K562 (cell line): Measurements from ENCODE around the gene SOCS7. TPM values are rescaled to one million over a fixed set of nuclear protein-coding genes. Genes with fewer than 3 reads are reported as not detected.

Experiments
- ATAC-seq: fragments of 200-7000 bp; cut with Tn5 transposase; 3 replicates; pipeline ENCODE4 v1.9.1; 2020; ENCODE audit warnings: moderate library complexity
- BruUV-seq: library from RNA; stranded (reverse); fragments of 400-500 nt; replicated peaks from 2 replicates; lab custom pipeline; 2021; lab: Mats Ljungman, UMichigan
- CTCF ChIA-PET: fragments of 300-600 bp; formaldehyde crosslinking; extraction: SDS; loops from one replicate; lab custom pipeline; 2021; ENCODE audit warnings: low intra/inter-chr PET ratio; lab: Yijun Ruan, JAX
- POLR2A ChIA-PET: fragments of 300-600, 350-650 bp; sonication (Branson Sonifier 250); formaldehyde crosslinking; extraction: SDS; loops from one replicate; lab custom pipeline; 2021; ENCODE audit warnings: antibody characterized with exemption, inconsistent platforms; lab: Yijun Ruan, JAX
- DNase-seq, 4 experiments: peaks; one replicate each; pipeline versions ENCODE4 v3.0.0 to v3.0.0-alpha.2; 2011 to 2018; ENCODE audit warnings: low spot score in 3 of 4, mixed read lengths in 3 of 4; ENCODE audit errors: extremely low read depth in 1 of 4
- FAIRE-seq: peaks from 2 replicates; lab custom pipeline; 2011; peaks lifted over from hg19 to GRCh38; lab: Jason Lieb, UNC
- H2AFZ ChIP-seq: 2 replicates; pipeline ENCODE4 v1.6.0; 2011; ENCODE audit warnings: low read depth, low read length, control low read depth, inconsistent platforms
- H3K27ac ChIP-seq: fragments of 200-600 bp; 3 replicates; pipeline ENCODE4 v1.8.0; 2011; ENCODE audit warnings: low read depth, mild to moderate bottlenecking, control low read depth, inconsistent platforms, low read length, moderate library complexity, mixed read lengths; ENCODE audit errors: extremely low read depth
- H3K27me3 ChIP-seq, 2 experiments: fragments of 300-600 bp in 1 of 2; 2 replicates in 1 of 2; 3 replicates in 1 of 2; pipeline versions ENCODE4 v1.6.0 to v1.8.0; 2011; ENCODE audit warnings: inconsistent platforms in 2 of 2, low read length in 2 of 2, mild to moderate bottlenecking in 1 of 2, mixed read lengths in 1 of 2, moderate library complexity in 1 of 2; ENCODE audit not compliant: control insufficient read depth in 2 of 2, insufficient read depth in 2 of 2
- H3K36me3 ChIP-seq: fragments of 300-600 bp; 3 replicates; pipeline ENCODE4 v1.8.0; 2011; ENCODE audit warnings: mild to moderate bottlenecking, low read length, inconsistent platforms; ENCODE audit not compliant: control insufficient read depth, insufficient read depth
- H3K4me1 ChIP-seq, 2 experiments: fragments of 200-600 bp in 1 of 2; replicated peaks in 1 of 2; 2 replicates in 1 of 2; 3 replicates in 1 of 2; pipeline versions ENCODE4 v1.5.1 to v1.8.0; 2011; ENCODE audit warnings: inconsistent platforms in 2 of 2, low read length in 2 of 2, mild to moderate bottlenecking in 1 of 2, mixed read lengths in 1 of 2, moderate library complexity in 1 of 2; ENCODE audit not compliant: control insufficient read depth in 2 of 2, insufficient read depth in 2 of 2
- H3K4me2 ChIP-seq: 2 replicates; pipeline ENCODE4 v1.6.1; 2011; ENCODE audit warnings: low read length, control low read depth, inconsistent platforms, mixed read lengths; ENCODE audit not compliant: insufficient read depth
- H3K4me3 ChIP-seq: fragments of 200-600 bp; sonication (generic), shearing (Covaris generic); 2 replicates; pipeline ENCODE4 v1.5.1; 2016; ENCODE audit warnings: control low read depth, inconsistent platforms
- H3K79me2 ChIP-seq: fragments of 200-600 bp; 3 replicates; pipeline ENCODE4 v1.8.0; 2011; ENCODE audit warnings: low read length, inconsistent platforms; ENCODE audit not compliant: control insufficient read depth, insufficient read depth
- H3K9ac ChIP-seq, 2 experiments: 2 replicates each; pipeline versions ENCODE4 v1.6.0 to v1.6.1; 2011; ENCODE audit warnings: low read depth in 2 of 2, low read length in 2 of 2, control low read depth in 1 of 2, inconsistent platforms in 1 of 2, mild to moderate bottlenecking in 1 of 2, mixed read lengths in 1 of 2; ENCODE audit not compliant: insufficient read depth in 1 of 2
- H3K9me1 ChIP-seq: one replicate; pipeline ENCODE4 v1.6.0; 2011; ENCODE audit warnings: inconsistent platforms, mild to moderate bottlenecking, low read length, moderate library complexity; ENCODE audit not compliant: control insufficient read depth, insufficient read depth
- H3K9me3 ChIP-seq: replicated peaks from 2 replicates; pipeline ENCODE4 v1.5.1; 2011; ENCODE audit warnings: low read depth, low read length, inconsistent platforms; ENCODE audit not compliant: control insufficient read depth, insufficient read depth
- H4K20me1 ChIP-seq: replicated peaks from 2 replicates; pipeline ENCODE4 v1.6.1; 2011; ENCODE audit warnings: low read length, inconsistent platforms, mixed read lengths; ENCODE audit not compliant: control insufficient read depth, insufficient read depth
- CBX8 ChIP-seq: fragments of 200-600 bp; sonication (generic); IDR thresholded peaks from 2 replicates; pipeline ENCODE4 v1.6.1; 2012; ENCODE audit warnings: borderline replicate concordance, mixed run types, low read depth, mild to moderate bottlenecking, moderate library complexity, mixed read lengths, low read length, control low read depth, inconsistent platforms; ENCODE audit not compliant: poor library complexity, severe bottlenecking; ENCODE audit errors: extremely low read depth
- DNMT1 ChIP-seq: fragments of 450-650 bp; IDR thresholded peaks from 2 replicates; pipeline ENCODE4 v1.6.1; 2016; ENCODE audit warnings: antibody characterized with exemption, mild to moderate bottlenecking
- HMG20A ChIP-seq: fragments of 450-650 bp; formaldehyde crosslinking; conservative IDR thresholded peaks from 2 replicates; pipeline ENCODE4 v1.4.0; 2020; ENCODE audit warnings: mild to moderate bottlenecking, mixed read lengths
- IRF2 ChIP-seq: sonication (generic); formaldehyde crosslinking; IDR thresholded peaks from 2 replicates; pipeline ENCODE4 v1.8.1; 2022; ENCODE audit warnings: mild to moderate bottlenecking, missing genetic modification reagents
- MTA2 ChIP-seq: fragments of 450-650 bp; IDR thresholded peaks from 2 replicates; pipeline ENCODE4 v1.6.1; 2016; ENCODE audit warnings: low read depth
- RCOR1 ChIP-seq, 2 experiments: IDR thresholded peaks; 2 replicates each; pipeline ENCODE4 v1.6.1; 2012; ENCODE audit warnings: low read depth in 2 of 2, low read length in 2 of 2, borderline replicate concordance in 1 of 2, improper control_type of control experiment in 1 of 2
- STAT5A ChIP-seq: IDR thresholded peaks from 2 replicates; pipeline ENCODE4 v1.6.1; 2012; ENCODE audit warnings: low read length, inconsistent platforms, borderline replicate concordance
- ZBTB9 ChIP-seq: fragments of 450-650 bp; formaldehyde crosslinking; IDR thresholded peaks from 2 replicates; pipeline ENCODE4 v1.4.0; 2020; ENCODE audit warnings: mild to moderate bottlenecking, moderate library complexity
- ZNF3 ChIP-seq: fragments of 250-450 bp; sonication (Bioruptor Pico); IDR thresholded peaks from 2 replicates; pipeline ENCODE4 v1.5.0; 2021; ENCODE audit warnings: mild to moderate bottlenecking, moderate library complexity
- WGBS: fragments of 100-300 bp; shearing (Covaris generic); methylation state at CpG from one replicate; pipeline ENCODE4 v1.1.6; 2016; ENCODE audit warnings: low coverage, mixed read lengths; ENCODE audit not compliant: insufficient coverage; ENCODE audit errors: missing lambda C conversion rate; 5-methylcytosine and 5-hydroxymethylcytosine counted together
- in situ Hi-C: fragments of 300-500 bp; cut with MboI; formaldehyde crosslinking; loops from 4 replicates; pipeline ENCODE4 v1.15.0; 2018; ENCODE audit warnings: inconsistent platforms, mixed read lengths
- intact Hi-C: fragments of 100-400 bp; cut with micrococcal nuclease; formaldehyde crosslinking; loops from 2 replicates; pipeline ENCODE4 v1.14.2; 2022
- polyA plus RNA-seq, 8 experiments: library from polyadenylated mRNA; depleted of rRNA in 4 of 8; stranded (reverse) in 5 of 8; unstranded in 3 of 8; fragments of >200 nt; fragmentation: Nextera tagmentation in 2 of 8; fragmentation: Illumina TruSeq in 1 of 8; extraction: Ambion mirVana in 2 of 8; extraction: Trizol in 1 of 8; gene quantifications; 2 replicates each; pipeline versions ENCODE4 v1.2.1 to v1.2.3, GENCODE V29; 2011 to 2014; ENCODE audit warnings: inconsistent platforms in 1 of 8, missing spikeins in 1 of 8
- total RNA-seq, 7 experiments: library from RNA; depleted of rRNA in 6 of 7; stranded (reverse); fragments of >200 nt in 6 of 7; fragmentation: Illumina TruSeq in 2 of 7; extraction: Trizol in 2 of 7; gene quantifications; 2 replicates each; pipeline versions ENCODE4 v1.2.1 to v1.2.3, GENCODE V29; 2011 to 2021; ENCODE audit warnings: low replicate concordance in 1 of 7
- TF ChIP-seq, protein P1 (sequence below): IDR thresholded peaks from 2 replicates; pipeline ENCODE4 v1.6.1; 2012; ENCODE audit warnings: low read depth, low read length, improper control_type of control experiment, borderline replicate concordance
- TF ChIP-seq, protein P2 (sequence below): fragments of 250-450 bp; sonication (Bioruptor Pico); IDR thresholded peaks from 2 replicates; pipeline ENCODE4 v1.6.1; 2021; ENCODE audit warnings: mild to moderate bottlenecking
- TF ChIP-seq, protein P3 (sequence below): fragments of 250-450 bp; sonication (Bioruptor Pico); IDR thresholded peaks from 2 replicates; pipeline ENCODE4 v1.5.0; 2020; ENCODE audit warnings: mild to moderate bottlenecking, borderline replicate concordance
- TF ChIP-seq, protein P4 (sequence below): fragments of 450-650 bp; IDR thresholded peaks from 2 replicates; pipeline ENCODE4 v1.7.0; 2016; ENCODE audit warnings: borderline replicate concordance

SOCS7 gene
- total and polyA plus RNA-seq, 9 of the 15 experiments (the other 6 are each of a cell fraction or from before 2014, with no cell fraction given) = 0.94 to 14.5 (median 8.2) TPM

- ATAC-seq (no peak), FAIRE-seq (no peak), DNase-seq (no peak)
- intact Hi-C loops = loop anchor here (5.0 kb wide), 1 partner anchor 80 kb away; no protein-coding TSS in a partner anchor
- no peaks in the 10 kb centered on the region for H3K36me3 ChIP-seq
- H3K4me1 ChIP-seq = peaks cover 0 to 17% of the 10 kb centered on the region in 2 experiments; a peak in 1 of 5 replicates
- TF ChIP-seq IRF2 (CRISPR knock-in tag) (no peak), ZBTB9 (no peak), CBX8 (no peak), RCOR1 (IDR thresholded peaks at IDR 0.05; ENCODE audit: borderline replicate concordance in 1 of 2, low read depth in 2 of 2, low read length in 2 of 2) (no peak), HMG20A (CRISPR knock-in tag) (no peak), DNMT1 (no peak), MTA2 (no peak), ZNF3 (CRISPR knock-in tag) (no peak), STAT5A (no peak)
- TF ChIP-seq, protein P1, sequence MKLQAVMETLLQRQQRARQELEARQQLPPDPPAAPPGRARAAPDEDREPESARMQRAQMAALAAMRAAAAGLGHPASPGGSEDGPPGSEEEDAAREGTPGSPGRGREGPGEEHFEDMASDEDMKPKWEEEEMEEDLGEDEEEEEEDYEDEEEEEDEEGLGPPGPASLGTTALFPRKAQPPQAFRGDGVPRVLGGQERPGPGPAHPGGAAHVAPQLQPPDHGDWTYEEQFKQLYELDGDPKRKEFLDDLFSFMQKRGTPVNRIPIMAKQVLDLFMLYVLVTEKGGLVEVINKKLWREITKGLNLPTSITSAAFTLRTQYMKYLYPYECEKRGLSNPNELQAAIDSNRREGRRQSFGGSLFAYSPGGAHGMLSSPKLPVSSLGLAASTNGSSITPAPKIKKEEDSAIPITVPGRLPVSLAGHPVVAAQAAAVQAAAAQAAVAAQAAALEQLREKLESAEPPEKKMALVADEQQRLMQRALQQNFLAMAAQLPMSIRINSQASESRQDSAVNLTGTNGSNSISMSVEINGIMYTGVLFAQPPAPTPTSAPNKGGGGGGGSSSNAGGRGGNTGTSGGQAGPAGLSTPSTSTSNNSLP = no peak
- TF ChIP-seq, protein P2, sequence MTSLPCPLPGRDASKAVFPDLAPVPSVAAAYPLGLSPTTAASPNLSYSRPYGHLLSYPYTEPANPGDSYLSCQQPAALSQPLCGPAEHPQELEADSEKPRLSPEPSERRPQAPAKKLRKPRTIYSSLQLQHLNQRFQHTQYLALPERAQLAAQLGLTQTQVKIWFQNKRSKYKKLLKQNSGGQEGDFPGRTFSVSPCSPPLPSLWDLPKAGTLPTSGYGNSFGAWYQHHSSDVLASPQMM (CRISPR knock-in tag) = no peak
- TF ChIP-seq, protein P3, sequence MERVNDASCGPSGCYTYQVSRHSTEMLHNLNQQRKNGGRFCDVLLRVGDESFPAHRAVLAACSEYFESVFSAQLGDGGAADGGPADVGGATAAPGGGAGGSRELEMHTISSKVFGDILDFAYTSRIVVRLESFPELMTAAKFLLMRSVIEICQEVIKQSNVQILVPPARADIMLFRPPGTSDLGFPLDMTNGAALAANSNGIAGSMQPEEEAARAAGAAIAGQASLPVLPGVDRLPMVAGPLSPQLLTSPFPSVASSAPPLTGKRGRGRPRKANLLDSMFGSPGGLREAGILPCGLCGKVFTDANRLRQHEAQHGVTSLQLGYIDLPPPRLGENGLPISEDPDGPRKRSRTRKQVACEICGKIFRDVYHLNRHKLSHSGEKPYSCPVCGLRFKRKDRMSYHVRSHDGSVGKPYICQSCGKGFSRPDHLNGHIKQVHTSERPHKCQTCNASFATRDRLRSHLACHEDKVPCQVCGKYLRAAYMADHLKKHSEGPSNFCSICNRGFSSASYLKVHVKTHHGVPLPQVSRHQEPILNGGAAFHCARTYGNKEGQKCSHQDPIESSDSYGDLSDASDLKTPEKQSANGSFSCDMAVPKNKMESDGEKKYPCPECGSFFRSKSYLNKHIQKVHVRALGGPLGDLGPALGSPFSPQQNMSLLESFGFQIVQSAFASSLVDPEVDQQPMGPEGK (CRISPR knock-in tag) = no peak
- TF ChIP-seq, protein P4, sequence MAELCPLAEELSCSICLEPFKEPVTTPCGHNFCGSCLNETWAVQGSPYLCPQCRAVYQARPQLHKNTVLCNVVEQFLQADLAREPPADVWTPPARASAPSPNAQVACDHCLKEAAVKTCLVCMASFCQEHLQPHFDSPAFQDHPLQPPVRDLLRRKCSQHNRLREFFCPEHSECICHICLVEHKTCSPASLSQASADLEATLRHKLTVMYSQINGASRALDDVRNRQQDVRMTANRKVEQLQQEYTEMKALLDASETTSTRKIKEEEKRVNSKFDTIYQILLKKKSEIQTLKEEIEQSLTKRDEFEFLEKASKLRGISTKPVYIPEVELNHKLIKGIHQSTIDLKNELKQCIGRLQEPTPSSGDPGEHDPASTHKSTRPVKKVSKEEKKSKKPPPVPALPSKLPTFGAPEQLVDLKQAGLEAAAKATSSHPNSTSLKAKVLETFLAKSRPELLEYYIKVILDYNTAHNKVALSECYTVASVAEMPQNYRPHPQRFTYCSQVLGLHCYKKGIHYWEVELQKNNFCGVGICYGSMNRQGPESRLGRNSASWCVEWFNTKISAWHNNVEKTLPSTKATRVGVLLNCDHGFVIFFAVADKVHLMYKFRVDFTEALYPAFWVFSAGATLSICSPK = no peak
- H3K27ac ChIP-seq = no peak overlapping the region
- no peak overlapping the region for H3K9ac ChIP-seq
- ChIA-PET POLR2A (interaction anchor here (1.5 kb wide), 1 partner anchor 22 kb away, joined by 3 read pairs; no protein-coding TSS in a partner anchor), CTCF (interaction anchor here (1.0 to 2.4 kb wide), 3 partner anchors 16 to 89 kb away, joined by 3 to 20 read pairs (median 5); no protein-coding TSS in a partner anchor)
- H3K79me2 ChIP-seq = no peaks in the 10 kb centered on the region
- H3K27me3 ChIP-seq = peaks cover 73 to 98% of the 10 kb centered on the region in 2 experiments
- H3K4me3 ChIP-seq = no peak overlapping the region
- H3K9me1 ChIP-seq = no peaks in the 10 kb centered on the region
- H3K9me3 ChIP-seq = no peaks in the 10 kb centered on the region
- no TSS peak for BruUV-seq
- peaks cover 18% of the 10 kb centered on the region for H4K20me1 ChIP-seq
- H3K4me2 ChIP-seq = no peak overlapping the region
- no peak overlapping the region for H2AFZ ChIP-seq
- in situ Hi-C loops = no loop called here
- WGBS = 2% methylated on average over 7 of the region's 7 CpGs
Observed at GRCh38 chr17:38332735-38333134, 18.9 kb upstream of the SOCS7 start.
